ENCODE measurements around the gene KANK4. TPM values are rescaled to one million over a fixed set of nuclear protein-coding genes. Genes with fewer than 3 reads are reported as not detected.

The KANK4 gene
- total and polyA plus RNA-seq, 2 of the 8 experiments (the other 6 are each of a cell fraction or from before 2014, with no cell fraction given): 0.22 to 0.26 TPM

- H3K4me1 ChIP-seq (replicated peaks in 1 of 4; ENCODE audit: control insufficient read depth in 3 of 4, insufficient read depth in 4 of 4, low read length in 3 of 4): peaks cover 5 to 8% (median 7%) of the 10 kb centered on the region in 4 experiments; a peak in 5 of 7 replicates
- no peak overlapping the region for H2AK5ac ChIP-seq (ENCODE audit: low read depth, low read length)
- no peaks in the 10 kb centered on the region; the same call in 1 of the 2 replicates for H3K79me1 ChIP-seq (ENCODE audit: low read depth, low read length)
- POLR2A ChIA-PET (ENCODE audit: partially characterized antibody): interaction anchor here (6.8 to 27.8 kb wide), 2 partner anchors 14 to 16 kb away, joined by 46 to 1232 read pairs; partner anchors contain the start of gene L1TD1
- H3K23me2 ChIP-seq (ENCODE audit: low read depth, low read length): no peaks in the 10 kb centered on the region
- no peak overlapping the region for H2BK15ac ChIP-seq (ENCODE audit: low read length)
- H2BK20ac ChIP-seq (ENCODE audit: low read length): no peak overlapping the region
- no peaks in the 10 kb centered on the region; a peak in 1 of 4 replicates for H3K9me3 ChIP-seq (ENCODE audit: insufficient read depth in 2 of 2, low read depth in 1 of 2, low read length in 1 of 2)
- no peak for DNase-seq (ENCODE audit: low read depth in 1 of 2, low spot score in 2 of 2)
- no peak overlapping the region for H2BK5ac ChIP-seq (ENCODE audit: low read depth, low read length)
- CTCF ChIA-PET (ENCODE audit: partially characterized antibody): interaction anchor here (1.1 to 1.4 kb wide), 2 partner anchors 9 to 12 kb away, joined by 4 to 6 read pairs; no protein-coding TSS in a partner anchor
- H2AFZ ChIP-seq (ENCODE audit: low read length): no peak overlapping the region
- no peak overlapping the region for H3K4ac ChIP-seq (replicated peaks; ENCODE audit: insufficient read length, low read depth, low read length)
- H4K20me1 ChIP-seq (replicated peaks in 1 of 2; ENCODE audit: control insufficient read depth in 1 of 2, insufficient read depth in 2 of 2, low read length in 2 of 2): no peaks in the 10 kb centered on the region
- no peak overlapping the region for H3K23ac ChIP-seq (ENCODE audit: insufficient read length)
- no peak overlapping the region for H4K91ac ChIP-seq (replicated peaks; ENCODE audit: insufficient read length, low read length)
- no peaks in the 10 kb centered on the region for H3K79me2 ChIP-seq (ENCODE audit: control insufficient read depth in 1 of 2, insufficient read depth in 2 of 2, low read length in 2 of 2)
- 98% methylated on average over 8 of the region's 8 CpGs; no CpG with 5 or more reads in 1 of the 2 experiments for WGBS, 2 experiments (ENCODE audit: extremely low coverage in 1 of 2, insufficient coverage in 1 of 2, insufficient read length in 1 of 2, insufficient replicate concordance in 2 of 2, low coverage in 1 of 2, low lambda C conversion rate in 2 of 2, missing lambda C conversion rate in 1 of 2)
- H4K8ac ChIP-seq (ENCODE audit: extremely low read depth, insufficient read depth, low read length): no peak overlapping the region
- FAIRE-seq: no peak
- no peak overlapping the region for H2BK120ac ChIP-seq (replicated peaks; ENCODE audit: low read depth, low read length)
- no peak overlapping the region for H2BK12ac ChIP-seq (ENCODE audit: low read depth, low read length)
- no peaks in the 10 kb centered on the region for H3K27me3 ChIP-seq (replicated peaks in 1 of 4; ENCODE audit: control insufficient read depth in 3 of 4, extremely low read depth in 1 of 4, insufficient read depth in 3 of 4, low read length in 3 of 4)
- H3K36me3 ChIP-seq (ENCODE audit: control insufficient read depth in 2 of 4, insufficient read depth in 4 of 4, low read length in 3 of 4): no peaks in the 10 kb centered on the region
- no peak overlapping the region for H3K9ac ChIP-seq (replicated peaks in 1 of 4; ENCODE audit: extremely low read depth in 1 of 4, low read depth in 3 of 4, low read length in 3 of 4)
- no peak overlapping the region for H3K18ac ChIP-seq (ENCODE audit: extremely low read depth, low read length)
- H4K5ac ChIP-seq (ENCODE audit: insufficient read length, low read depth, low read length): no peak overlapping the region
- no peak overlapping the region for H3K14ac ChIP-seq (ENCODE audit: insufficient read length)
- no peak overlapping the region for H3K27ac ChIP-seq (ENCODE audit: low read depth, low read length)
- no peak overlapping the region for H3K56ac ChIP-seq (replicated peaks; ENCODE audit: insufficient read length, low read depth, low read length)
- H3K4me3 ChIP-seq (ENCODE audit: extremely low read depth in 1 of 4, insufficient read depth in 2 of 4, low read depth in 3 of 4, low read length in 4 of 4): no peak overlapping the region
- H3K4me2 ChIP-seq (ENCODE audit: insufficient read depth in 1 of 2, low read depth in 2 of 2, low read length in 2 of 2): no peak overlapping the region
- TF ChIP-seq ATF3 (IDR thresholded peaks at IDR 0.05; ENCODE audit: insufficient read depth, low read depth, low read length): no peak
- no peak for TF ChIP-seq USF2 (IDR thresholded peaks at IDR 0.05; ENCODE audit: low read length)
- TF ChIP-seq TAF1 (IDR thresholded peaks at IDR 0.05; ENCODE audit: low read depth, low read length): no peak
- TF ChIP-seq CHD1 (IDR thresholded peaks at IDR 0.05; ENCODE audit: low read depth, low read length): no peak
- no peak for TF ChIP-seq ASH2L (IDR thresholded peaks at IDR 0.05; ENCODE audit: low read length)
- no peak for TF ChIP-seq GABPA (IDR thresholded peaks at IDR 0.05; ENCODE audit: borderline replicate concordance, insufficient read depth, low read length)
- TF ChIP-seq CTCF (IDR thresholded peaks at IDR 0.05; ENCODE audit: control extremely low read depth in 1 of 3, insufficient read depth in 1 of 3, low read depth in 1 of 3, low read length in 3 of 3): no peak
- TF ChIP-seq TAF7 (optimal IDR thresholded peaks at IDR 0.05; ENCODE audit: borderline replicate concordance, low read depth, low read length): no peak
- TF ChIP-seq KDM5A (IDR thresholded peaks at IDR 0.05; ENCODE audit: low read length): no peak
- no peak for TF ChIP-seq NRF1 (IDR thresholded peaks at IDR 0.05; ENCODE audit: low read depth, low read length)
Measured at GRCh38 chr1:62188111-62188510, 131.1 kb downstream of the KANK4 start.

Measured in H1 (cell line).